ENCODE measurements around the gene LRIT3. TPM values are rescaled to one million over a fixed set of nuclear protein-coding genes. Genes with fewer than 3 reads are reported as not detected.
A peak's percentile ranks its signal among the peaks of the same experiment; 100 is the strongest.

Gene LRIT3
- total and polyA plus RNA-seq, 2 of the 13 experiments (the other 11 are each of a cell fraction or from before 2014, with no cell fraction given), result 0.03 TPM; not detected in 1

- TF ChIP-seq CAMTA2 (CRISPR knock-in tag; IDR thresholded peaks at IDR 0.05; ENCODE audit: borderline replicate concordance) (peak; percentile 57; the same call in 1 of the 2 replicates), ZNF160 (CRISPR knock-in tag; IDR thresholded peaks at IDR 0.05) (no peak), NR2C2 (CRISPR knock-in tag; IDR thresholded peaks at IDR 0.05; ENCODE audit: borderline replicate concordance) (peak; percentile 87), MAFK (conservative IDR thresholded peaks at IDR 0.05 in 1 of 2, IDR thresholded peaks at IDR 0.05 in 1 of 2; ENCODE audit: low read length in 2 of 2) (no peak), ZBTB7B (CRISPR knock-in tag; IDR thresholded peaks at IDR 0.05) (peak; percentile 64), KDM5B (CRISPR knock-in tag; IDR thresholded peaks at IDR 0.05; ENCODE audit: borderline replicate concordance) (peak; percentile 78; the same call in 1 of the 2 replicates), REXO4 (CRISPR knock-in tag; IDR thresholded peaks at IDR 0.05; ENCODE audit: borderline replicate concordance) (no peak), TRAFD1 (CRISPR knock-in tag; IDR thresholded peaks at IDR 0.05; ENCODE audit: borderline replicate concordance) (0 out of 2 replicates have a peak, but pooled peaks have one; percentile 40), CREB1 (IDR thresholded peaks at IDR 0.05) (peak; percentile 95), CREB1 (CRISPR knock-in tag; IDR thresholded peaks at IDR 0.05) (peak; percentile 99), ATF4 (CRISPR knock-in tag; IDR thresholded peaks at IDR 0.05) (peak in 1 of 2 experiments; percentile 69; a peak in 1 of 4 replicates), FOXC1 (CRISPR knock-in tag; IDR thresholded peaks at IDR 0.05; ENCODE audit: borderline replicate concordance) (peak; percentile 10; the same call in 1 of the 2 replicates), ZNF878 (CRISPR knock-in tag; IDR thresholded peaks at IDR 0.05) (0 out of 2 replicates have a peak, but pooled peaks have one; percentile 44)
- TF ChIP-seq, protein P1, sequence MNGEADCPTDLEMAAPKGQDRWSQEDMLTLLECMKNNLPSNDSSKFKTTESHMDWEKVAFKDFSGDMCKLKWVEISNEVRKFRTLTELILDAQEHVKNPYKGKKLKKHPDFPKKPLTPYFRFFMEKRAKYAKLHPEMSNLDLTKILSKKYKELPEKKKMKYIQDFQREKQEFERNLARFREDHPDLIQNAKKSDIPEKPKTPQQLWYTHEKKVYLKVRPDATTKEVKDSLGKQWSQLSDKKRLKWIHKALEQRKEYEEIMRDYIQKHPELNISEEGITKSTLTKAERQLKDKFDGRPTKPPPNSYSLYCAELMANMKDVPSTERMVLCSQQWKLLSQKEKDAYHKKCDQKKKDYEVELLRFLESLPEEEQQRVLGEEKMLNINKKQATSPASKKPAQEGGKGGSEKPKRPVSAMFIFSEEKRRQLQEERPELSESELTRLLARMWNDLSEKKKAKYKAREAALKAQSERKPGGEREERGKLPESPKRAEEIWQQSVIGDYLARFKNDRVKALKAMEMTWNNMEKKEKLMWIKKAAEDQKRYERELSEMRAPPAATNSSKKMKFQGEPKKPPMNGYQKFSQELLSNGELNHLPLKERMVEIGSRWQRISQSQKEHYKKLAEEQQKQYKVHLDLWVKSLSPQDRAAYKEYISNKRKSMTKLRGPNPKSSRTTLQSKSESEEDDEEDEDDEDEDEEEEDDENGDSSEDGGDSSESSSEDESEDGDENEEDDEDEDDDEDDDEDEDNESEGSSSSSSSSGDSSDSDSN (CRISPR knock-in tag; IDR thresholded peaks at IDR 0.05), result peak; percentile 80
- TF ChIP-seq, protein P2, sequence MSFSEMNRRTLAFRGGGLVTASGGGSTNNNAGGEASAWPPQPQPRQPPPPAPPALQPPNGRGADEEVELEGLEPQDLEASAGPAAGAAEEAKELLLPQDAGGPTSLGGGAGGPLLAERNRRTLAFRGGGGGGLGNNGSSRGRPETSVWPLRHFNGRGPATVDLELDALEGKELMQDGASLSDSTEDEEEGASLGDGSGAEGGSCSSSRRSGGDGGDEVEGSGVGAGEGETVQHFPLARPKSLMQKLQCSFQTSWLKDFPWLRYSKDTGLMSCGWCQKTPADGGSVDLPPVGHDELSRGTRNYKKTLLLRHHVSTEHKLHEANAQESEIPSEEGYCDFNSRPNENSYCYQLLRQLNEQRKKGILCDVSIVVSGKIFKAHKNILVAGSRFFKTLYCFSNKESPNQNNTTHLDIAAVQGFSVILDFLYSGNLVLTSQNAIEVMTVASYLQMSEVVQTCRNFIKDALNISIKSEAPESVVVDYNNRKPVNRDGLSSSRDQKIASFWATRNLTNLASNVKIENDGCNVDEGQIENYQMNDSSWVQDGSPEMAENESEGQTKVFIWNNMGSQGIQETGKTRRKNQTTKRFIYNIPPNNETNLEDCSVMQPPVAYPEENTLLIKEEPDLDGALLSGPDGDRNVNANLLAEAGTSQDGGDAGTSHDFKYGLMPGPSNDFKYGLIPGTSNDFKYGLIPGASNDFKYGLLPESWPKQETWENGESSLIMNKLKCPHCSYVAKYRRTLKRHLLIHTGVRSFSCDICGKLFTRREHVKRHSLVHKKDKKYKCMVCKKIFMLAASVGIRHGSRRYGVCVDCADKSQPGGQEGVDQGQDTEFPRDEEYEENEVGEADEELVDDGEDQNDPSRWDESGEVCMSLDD (CRISPR knock-in tag; IDR thresholded peaks at IDR 0.05; ENCODE audit: borderline replicate concordance), result no peak
Observed at GRCh38 chr4:109815151-109816081, 32.5 kb upstream of the LRIT3 start, which contains the start of gene GAR1 (continued).

Data from HepG2 (cell line).